NK-92 (cell line): ENCODE data around the gene GP1BA.
"Not testable (repeated sequence)": the region's sequence is repeated elsewhere in the genome, so short reads cannot be mapped to it uniquely, and the experiment has no call there.

Experiments used
- DNase-seq: peaks from one replicate; lab custom pipeline; 2025; ENCODE audit not compliant: unreplicated experiment; lab: John Stamatoyannopoulos, UW

GP1BA gene

DNA sequence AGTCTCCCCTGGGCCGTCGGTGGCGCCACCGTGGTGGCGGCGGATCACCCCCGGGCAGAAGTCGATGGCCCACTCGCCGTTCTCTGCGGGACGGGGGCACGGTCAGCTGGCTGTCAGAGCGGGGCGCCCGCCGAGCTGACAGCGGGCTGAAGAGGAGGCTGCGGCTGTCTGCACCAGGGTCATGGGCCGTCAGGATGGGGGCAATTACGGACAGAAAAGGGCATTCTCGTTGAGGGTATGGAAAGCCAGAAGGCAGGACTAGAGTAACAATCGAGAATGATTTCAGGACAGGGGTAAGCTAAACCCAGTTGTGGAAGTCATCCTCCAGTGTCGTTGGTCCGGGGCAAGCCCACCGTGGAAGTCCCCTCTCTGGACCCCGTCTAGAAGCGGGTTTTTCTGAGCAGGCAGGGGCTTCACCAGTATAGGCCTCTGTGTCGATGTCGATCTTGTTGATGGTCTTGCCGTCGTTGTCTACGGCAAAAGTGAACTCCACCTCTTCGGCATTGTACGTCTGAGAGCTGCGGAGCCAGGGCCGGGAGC, 30.9 kb upstream of the GP1BA start:
- DNase-seq: no peak

DNA sequence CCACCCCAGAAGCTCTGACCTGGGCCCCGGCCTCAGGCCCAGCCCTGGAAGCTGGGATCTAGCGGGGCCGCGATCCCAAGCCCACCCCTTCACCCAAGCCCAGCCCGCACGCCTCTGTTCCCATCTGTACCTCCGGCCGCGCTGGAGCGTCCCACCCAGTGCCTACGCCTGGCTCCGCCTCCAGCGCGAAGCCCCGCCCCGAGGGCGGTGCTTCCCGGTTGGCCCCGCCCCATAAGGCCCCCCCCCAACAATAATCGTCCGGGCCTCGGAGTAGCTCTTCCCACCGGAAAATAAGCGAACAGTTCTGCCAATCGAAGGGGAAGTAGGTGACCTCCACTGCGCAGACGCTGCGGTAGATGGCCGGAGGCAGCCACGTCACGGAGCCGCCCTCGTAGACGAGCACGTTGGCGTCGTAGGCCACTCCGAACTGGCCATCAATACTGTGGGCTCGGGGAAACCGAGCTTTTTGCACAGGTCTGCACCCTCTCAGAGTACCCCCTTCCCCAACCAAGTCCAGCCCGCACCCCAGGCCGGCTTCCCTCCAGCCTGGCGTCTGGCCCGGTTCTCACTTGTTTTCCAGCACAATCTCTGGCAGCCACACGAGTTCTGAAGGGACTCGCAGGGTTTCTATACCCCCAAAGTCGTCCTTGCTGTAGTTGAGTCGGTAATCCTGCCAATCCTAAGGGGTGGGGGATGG, 30.3 kb upstream of the GP1BA start:
- no peak for DNase-seq

DNA sequence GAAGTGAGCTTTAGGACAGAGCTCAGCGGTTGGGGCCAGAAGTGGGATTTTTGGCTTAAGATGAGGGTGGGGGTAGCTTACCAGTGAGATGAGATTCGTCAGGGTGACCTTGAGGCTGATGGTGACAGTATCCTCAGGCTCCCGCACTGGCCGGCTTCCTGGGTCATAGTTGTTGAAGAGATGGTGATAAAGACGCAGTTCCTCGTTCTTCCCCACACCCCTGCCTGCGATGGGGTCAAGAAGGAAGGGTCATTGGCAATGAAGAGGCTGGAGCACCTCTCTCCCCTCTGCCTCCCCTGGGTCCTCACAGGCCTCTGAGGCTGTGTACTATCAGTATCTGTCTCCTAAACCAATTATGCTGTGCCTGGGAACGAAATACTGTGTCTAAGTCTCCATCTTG, 29.5 kb upstream of the GP1BA start:
- no peak for DNase-seq

DNA sequence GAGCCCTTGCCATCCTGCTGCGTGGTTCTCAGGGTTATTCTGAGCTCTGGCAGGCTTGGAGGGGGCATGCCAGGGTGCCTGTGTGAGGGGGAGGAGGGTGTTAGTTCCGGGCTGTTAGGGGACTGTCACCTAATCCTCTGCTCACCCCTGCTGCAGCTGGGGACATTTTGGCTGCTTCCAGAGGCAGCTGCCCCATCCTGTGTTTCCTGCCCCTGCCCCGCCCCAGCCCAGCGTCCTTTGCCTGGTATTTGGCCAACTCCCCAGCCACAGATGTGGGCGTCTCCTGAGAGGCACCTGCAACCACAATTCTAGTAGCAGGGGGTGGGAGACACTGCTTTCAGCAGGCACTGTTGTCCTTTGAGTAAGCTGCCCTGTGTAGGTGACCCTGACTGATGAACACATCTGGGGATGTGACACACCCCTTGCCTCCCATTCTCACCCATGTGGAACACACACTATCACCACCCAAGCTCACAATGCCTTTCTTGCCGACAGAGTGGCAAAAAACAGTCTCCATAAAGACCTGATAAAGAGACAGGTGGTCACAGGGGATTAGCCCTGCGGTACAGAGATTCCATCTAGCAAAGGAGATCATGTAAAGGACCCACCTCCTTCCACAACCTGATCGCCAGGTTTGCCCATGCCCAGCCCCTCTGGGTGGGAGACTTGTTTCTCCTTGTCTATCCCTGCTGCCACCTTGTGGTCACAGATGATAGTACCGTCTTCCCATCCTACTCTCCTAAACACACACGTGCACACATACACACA, 28.8 kb upstream of the GP1BA start, which contains the start of gene CHRNE:
Gene CHRNE, minus strand, starts transcription at position 48 of the 768 bp plus-strand sequence. Its CDS starts 35 bp downstream, at position 13.
- DNase-seq: no peak

DNA sequence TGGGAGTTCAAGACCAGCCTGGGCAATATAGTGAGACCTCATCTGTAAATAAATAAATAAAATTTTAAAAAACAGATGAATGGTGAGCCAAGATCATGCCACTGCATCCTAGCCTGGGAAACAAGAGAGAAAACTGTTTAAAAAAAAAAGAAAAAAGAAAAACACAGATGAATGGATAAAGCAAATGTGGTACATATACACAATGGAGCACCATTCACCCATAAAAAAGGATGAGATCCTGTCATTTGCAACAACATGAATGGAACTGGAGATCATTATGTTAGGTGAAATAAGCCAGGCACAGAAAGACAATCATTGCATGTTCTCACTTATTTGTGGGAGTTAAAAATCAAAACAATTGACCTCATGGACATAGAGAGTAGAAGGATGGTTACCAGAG, 25.4 kb upstream of the GP1BA start:
- not testable (repeated sequence) for DNase-seq

DNA sequence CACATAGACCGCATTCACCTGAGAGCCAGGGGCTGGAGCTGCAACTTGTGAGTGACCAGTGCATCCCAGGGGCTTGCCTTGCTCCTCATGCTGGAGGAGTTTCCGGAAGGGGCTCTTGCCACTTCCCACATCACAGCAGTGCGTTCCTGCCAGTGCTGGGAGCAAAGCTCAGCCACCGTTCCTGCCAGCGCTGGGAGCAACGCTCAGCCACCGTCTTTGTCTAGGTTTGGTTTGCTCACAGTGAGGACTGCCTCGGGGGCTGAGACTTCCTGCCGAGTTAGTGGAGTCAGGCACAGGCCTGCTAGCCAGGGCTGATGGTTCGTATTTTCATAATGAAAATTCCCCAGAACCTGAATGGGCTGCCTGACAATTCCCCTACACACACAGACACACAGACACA, 23.8 kb upstream of the GP1BA start:
- no peak for DNase-seq

DNA sequence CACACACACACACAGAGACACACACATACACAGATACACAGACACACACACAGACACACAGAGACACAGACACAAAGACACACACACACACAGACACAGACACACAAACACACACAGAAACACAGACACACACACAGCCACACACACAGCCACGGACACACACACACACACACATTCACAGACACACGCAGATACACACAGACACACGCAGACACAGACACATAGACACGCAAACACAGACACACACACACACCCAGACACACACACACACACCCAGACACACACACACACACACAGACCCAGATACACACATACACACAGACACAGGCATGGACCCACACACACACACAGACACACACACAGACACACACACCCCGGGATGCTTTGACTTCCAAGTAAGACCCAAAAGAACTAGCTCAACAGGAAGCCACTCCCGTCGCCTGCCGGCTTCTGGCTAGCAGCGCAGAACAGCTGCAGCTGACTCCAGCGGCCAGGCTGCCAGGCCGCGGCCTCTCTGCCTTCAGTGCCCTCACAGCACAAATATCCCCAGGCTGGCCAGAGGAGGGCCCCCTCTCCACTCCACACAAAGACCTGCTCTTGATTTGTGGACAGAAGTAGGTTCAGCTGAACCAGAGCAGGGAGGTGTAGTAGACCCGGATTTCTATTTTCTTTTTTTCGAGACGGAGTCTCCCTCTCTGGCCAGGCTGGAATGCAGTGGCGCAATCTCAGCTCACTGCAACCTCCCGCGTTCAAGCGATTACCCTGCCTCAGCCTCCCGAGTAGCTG, 23.2 kb upstream of the GP1BA start:
- DNase-seq: no peak

DNA sequence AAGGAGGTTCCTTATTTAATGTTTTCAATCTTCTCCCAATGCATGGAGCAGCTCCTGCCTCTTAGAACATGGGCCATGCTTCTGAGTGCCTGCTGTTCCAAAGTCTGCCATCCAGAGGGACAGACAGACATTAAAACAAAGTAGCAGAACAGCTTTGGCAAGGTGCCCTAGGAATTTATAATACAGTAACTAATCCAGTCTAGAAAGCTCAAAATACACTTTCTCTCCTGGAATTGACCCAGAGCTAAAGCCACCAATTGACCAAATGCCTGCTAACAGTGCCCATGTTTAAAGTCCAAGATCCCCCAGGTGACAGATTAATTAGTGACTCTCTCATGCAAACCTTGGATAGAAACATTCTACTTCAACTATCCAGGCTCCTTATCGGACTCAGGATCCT, 18.1 kb upstream of the GP1BA start:
- DNase-seq: no peak

DNA sequence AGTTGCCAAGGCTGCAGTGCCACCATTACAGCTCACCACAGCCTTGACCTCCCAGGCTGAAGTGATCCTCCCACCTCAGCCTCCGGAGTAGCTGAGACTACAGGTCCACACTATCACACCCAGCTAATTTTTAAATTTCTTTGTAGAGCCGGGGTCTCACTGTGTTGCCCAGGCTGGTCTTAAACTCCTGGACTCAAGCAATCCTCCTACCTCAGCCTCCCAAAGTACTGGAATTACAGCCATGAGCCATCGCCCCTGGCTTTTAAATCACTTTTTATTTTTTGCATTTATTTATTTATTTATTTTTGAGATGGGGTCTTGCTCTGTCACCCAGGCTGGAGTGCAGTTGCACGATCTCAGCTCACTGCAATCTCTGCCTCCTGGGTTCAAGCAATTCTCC, 17.5 kb upstream of the GP1BA start:
- not testable (repeated sequence) for DNase-seq

DNA sequence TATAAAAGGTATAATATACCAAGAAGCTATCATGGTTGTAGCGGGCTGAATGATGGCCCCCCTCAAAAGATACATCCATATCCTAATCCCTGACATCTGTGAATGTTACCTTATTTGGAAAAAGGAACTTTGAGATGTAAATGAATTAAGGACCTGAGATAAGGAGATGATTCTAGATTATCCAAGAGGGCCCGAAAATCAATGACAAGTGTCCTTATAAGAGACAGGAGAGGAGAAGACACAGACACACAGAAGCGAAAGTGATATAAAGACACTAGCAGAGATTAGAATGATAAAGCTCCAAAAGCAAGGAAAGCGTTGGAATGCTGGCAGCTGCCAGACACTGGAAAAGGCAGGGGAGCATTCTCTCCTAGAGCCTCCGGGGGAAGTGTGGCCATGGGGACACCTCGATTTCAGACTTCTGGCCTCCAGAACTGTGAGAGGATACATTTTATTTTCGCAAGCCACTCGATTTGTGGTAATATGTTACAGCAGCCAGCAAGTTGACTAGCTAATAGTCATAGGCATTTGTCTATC, 12.5 kb upstream of the GP1BA start:
- no peak for DNase-seq

DNA sequence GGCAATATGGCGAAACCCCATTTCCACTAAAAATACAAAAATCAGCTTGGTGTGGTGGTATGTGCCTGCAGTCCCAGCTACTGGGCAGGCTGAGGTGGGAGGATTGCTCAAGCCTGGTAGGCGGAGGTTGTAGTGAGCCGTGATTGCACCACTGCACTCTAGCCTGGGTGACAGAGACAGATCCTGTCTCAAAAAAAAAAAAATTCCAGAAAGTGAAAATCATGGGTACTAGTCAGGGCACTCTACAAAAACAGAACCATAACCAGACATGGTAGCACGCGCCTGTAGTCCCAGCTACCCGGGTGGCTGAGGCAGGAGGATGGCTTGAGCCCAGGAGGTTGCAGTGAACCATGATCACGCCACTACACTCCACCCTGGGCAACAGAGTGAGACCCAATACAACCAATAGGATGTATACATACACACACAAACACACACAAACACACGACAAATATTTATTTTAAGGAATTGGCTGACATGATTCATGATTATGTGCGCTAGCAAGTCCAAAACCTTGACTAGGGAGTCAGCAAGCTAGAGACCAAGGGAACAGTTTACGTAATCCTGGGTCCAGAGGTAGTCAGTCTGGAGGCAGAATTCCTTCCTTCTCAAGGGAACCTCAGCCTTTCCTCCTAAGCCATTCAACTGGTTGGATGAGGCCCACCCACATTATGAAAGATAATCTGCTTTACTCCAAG, 11.6 kb upstream of the GP1BA start:
- no peak for DNase-seq

DNA sequence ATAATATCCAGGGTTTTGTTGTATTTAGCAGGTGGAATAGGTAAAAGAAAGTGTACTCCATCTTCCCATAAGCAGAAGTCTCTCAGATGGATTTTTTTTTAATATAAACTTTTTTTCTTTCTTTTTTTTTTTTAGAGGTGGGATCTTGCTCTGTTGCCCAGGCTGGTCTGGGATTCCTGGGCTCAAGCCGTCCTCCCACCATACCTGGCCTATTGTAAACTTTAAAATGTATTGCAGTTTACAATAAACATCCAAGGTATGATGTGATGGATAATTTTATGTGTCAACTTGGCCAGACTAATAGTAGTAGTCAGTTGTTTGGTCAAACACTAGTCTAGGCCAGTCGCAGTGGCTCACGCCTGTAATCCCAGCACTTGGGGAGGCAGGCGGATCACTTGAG, 10.8 kb upstream of the GP1BA start:
- DNase-seq: no peak

DNA sequence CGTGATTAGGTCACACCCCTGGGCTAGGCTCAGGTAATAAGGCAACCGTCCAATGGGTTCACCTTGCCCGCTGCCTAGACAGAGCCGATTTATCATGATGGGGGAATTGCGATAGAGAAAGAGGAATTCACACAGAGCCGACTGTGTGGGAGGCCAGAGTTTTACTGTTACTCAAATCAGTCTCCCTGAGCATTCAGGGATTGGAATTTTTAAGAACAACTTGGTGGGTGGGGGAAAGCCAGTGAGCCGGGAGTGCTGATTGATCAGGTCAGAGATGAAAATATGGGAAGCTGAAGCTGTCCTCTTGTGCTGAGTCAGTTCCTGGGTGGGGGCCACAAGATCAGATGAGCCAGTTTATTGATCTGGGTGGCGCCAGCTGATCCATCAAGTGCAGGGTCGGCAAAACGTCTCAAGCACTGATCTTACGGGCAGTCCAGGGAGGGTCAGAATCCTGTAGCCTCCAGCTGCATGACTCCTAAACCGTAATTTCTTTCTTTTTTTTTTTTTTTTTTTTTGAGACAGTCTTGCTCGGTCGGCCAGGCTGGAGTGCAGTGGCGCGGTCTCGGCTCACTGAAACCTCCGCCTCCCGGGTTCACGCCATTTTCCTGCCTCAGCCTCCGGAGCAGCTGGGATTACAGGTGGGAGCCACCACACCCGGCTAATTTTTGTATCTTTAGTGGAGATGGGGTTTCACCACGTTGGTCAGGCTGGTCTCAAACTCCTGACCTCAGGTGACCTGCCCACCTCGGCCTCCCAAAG, 5.3 kb upstream of the GP1BA start:
- DNase-seq: not testable (repeated sequence)

DNA sequence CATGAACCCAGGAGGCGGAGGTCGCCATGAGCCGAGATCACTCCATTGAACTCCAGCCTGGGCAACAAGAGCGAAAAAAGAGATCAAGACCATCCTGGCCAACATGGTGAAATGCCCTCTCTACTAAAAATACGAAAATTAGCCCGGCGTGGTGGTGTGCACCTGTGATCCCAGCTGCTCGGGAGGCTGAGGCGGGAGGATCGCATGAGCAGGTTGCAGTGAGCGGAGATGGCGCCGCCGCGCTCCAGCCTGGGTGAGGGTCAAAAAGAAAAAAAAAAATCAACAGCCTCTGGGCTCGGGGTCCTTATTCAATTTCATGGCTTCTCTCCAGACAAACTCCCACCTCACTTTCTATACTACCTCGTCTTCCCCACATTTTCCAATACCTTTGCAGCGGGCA, 3.2 kb upstream of the GP1BA start:
- DNase-seq: no peak

DNA sequence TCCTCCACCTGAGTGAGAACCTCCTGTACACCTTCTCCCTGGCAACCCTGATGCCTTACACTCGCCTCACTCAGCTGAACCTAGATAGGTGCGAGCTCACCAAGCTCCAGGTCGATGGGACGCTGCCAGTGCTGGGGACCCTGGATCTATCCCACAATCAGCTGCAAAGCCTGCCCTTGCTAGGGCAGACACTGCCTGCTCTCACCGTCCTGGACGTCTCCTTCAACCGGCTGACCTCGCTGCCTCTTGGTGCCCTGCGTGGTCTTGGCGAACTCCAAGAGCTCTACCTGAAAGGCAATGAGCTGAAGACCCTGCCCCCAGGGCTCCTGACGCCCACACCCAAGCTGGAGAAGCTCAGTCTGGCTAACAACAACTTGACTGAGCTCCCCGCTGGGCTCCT, 679 bp downstream of the GP1BA start:
- DNase-seq: no peak

DNA sequence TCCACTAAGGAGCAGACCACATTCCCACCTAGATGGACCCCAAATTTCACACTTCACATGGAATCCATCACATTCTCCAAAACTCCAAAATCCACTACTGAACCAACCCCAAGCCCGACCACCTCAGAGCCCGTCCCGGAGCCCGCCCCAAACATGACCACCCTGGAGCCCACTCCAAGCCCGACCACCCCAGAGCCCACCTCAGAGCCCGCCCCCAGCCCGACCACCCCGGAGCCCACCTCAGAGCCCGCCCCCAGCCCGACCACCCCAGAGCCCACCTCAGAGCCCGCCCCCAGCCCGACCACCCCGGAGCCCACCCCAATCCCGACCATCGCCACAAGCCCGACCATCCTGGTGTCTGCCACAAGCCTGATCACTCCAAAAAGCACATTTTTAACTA, 1.6 kb downstream of the GP1BA start:
- DNase-seq: no peak

DNA sequence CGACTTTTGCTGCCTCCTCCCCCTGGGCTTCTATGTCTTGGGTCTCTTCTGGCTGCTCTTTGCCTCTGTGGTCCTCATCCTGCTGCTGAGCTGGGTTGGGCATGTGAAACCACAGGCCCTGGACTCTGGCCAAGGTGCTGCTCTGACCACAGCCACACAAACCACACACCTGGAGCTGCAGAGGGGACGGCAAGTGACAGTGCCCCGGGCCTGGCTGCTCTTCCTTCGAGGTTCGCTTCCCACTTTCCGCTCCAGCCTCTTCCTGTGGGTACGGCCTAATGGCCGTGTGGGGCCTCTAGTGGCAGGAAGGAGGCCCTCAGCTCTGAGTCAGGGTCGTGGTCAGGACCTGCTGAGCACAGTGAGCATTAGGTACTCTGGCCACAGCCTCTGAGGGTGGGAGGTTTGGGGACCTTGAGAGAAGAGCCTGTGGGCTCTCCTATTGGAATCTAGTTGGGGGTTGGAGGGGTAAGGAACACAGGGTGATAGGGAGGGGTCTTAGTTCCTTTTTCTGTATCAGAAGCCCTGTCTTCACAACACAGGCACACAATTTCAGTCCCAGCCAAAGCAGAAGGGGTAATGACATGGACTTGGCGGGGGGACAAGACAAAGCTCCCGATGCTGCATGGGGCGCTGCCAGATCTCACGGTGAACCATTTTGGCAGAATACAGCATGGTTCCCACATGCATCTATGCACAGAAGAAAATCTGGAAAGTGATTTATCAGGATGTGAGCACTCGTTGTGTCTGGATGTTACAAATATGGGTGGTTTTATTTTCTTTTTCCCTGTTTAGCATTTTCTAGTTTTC, 2.3 kb downstream of the GP1BA start:
- no peak for DNase-seq

DNA sequence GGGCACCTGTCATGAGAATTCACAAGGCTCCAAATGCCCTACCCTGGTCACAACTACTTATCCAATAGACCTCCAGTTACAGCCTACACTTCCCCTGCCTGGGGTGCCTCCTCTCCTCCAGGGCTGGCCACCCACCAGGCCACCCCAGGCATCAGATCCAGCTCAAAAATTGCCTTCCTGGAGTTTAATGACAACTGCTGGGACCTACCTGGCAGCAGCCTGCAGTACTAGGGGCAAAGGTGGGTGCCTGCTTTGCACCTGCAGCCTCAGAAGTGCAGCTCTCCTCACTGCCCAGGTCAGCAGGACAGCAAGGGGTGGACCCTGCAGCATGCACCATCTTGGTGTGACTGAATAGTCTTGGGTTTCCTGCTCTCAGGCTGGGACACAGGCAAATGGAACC, 3.6 kb downstream of the GP1BA start:
- DNase-seq: no peak

DNA sequence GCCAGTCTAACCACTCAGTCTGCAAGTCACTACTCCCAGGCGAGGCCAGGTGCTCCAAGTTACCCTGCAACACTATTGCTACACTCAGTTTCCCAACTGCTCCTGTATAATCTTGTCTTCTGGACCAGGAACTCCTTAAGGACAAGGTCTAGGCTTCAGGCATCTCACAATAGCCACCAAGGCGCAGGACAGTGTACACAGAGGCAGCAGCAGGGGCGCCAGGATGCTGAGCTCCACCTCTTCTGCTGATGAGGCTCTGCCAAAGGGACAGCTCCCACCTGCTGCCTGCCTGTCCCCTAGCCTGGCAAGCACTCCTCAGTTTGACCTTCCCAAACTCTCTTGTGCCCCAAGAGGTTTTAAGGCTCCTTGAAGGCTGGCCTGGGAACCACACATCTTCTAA, 4.4 kb downstream of the GP1BA start:
- no peak for DNase-seq
